GM03348 (cell line): ENCODE results near the gene STAT5B.
"Not testable (repeated sequence)": the region's sequence is repeated elsewhere in the genome, so short reads cannot be mapped to it uniquely, and the experiment has no call there.

Source experiments
- DNase-seq: peaks from one replicate; pipeline ENCODE4 v3.0.0; 2012; ENCODE audit warnings: low spot score

Gene STAT5B

DNA sequence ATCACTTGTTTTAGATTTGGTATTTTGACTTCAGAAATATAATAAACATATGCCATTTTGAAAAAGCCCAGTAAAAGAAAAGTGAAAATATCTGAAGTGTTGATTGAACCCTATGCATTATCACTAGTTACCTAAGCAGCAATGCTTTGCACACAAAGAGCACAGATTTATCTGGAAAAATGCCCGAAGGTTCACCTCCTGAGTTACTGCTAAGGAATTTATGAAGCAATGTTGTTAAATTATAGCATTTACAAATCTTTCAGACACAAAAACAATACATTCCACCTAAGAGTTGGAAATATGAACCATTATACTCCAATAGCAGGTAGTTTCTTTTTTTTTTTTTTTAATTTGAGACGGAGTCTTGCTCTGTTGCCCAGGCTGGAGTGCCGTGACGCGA is 43.0 kb downstream of the STAT5B start:
- DNase-seq: peak; percentile 29

DNA sequence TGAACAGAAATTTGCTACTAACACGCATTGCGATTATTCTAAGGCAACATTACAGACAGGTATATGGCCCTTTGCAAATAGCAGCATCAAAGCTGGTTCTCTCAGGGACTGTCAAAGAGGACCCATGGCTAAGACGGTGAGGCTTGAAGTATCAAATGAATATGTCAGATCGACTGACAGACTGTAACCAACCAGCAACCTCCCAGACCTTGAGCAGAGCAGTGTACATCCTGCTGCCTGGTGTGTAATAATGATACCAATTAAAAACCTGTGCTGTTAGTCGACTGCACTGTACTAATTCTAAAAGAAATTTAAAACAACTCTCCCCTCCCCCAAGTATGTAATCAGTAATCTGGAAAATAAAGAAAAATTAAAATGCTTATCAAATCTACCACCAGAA is 46.0 kb downstream of the STAT5B start:
- no peak for DNase-seq

DNA sequence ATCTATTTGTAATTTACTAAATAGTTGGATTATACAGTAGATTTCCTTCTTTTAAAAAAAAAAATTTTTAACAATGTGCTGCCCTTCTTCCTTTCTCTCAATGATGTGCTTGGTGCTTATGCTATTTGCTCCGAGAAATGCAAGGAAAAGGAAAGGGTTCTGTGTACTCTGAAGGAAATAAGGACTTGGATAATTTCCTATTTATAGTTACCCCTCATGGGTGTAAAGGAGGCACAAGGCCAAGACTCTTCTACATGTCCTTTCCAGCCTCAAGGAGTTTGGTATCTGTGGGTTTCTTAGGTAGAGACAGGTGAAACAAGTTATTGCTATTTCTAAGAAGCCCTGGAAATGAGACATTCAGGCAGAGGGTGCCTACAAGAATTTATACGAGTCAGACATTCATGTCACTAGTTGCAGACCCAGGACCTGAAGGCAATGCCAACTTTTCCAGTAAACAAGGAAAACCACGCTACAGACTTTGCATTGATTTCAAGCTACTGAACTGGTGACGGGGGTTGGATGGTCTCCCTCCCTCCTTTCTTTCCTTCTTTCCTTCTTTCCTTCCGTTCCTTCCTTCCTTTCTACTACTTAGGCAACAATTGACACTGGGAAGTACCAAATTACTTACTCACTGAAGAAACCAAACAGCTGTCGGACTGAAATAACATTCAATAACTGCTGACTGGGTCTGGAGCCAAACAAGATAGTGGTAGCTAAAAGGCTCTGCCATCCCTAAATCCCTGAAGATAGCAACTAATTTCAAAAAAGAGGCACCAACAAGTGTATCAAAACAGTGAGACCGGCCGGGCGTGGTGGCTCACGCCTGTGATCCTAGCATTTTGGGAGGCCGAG is 48.1 kb downstream of the STAT5B start:
- DNase-seq: no peak

DNA sequence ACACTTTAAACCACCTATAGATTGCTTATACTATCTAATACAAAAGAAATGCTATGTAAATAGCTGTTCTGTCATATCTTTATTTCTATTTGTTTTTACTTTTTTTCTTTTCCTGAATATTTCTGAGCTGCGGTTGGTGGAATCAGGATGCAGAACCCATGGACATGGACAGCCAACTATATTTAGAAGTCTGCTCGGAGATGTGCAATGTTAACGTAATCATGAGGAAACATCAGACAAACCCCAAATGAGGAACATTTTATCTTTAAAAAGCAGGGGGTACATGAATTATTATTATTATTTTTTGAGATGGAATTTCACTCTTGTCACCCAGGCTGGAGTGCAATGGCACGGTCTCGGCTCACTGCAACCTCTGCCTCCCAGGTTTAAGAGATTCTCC is 50.5 kb downstream of the STAT5B start:
- no peak for DNase-seq

DNA sequence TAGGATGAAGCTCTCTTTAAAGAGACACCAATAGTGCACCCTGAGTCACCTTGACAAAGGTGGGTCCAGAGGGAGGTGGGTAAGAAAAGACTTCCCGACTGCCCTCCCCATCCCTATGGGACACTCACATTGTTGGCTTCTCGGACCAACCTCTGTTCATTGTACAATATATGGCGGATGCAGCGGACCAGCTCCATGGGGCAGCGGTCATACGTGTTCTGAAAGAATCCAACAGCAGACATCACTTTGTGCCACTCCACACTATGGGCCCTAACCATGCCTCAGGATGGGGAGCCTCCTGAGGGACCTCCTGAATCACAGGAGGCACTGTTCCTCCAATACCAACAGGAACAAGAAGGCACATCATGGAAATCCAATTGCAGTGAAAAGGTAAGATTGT is 51.5 kb downstream of the STAT5B start:
- no peak for DNase-seq

DNA sequence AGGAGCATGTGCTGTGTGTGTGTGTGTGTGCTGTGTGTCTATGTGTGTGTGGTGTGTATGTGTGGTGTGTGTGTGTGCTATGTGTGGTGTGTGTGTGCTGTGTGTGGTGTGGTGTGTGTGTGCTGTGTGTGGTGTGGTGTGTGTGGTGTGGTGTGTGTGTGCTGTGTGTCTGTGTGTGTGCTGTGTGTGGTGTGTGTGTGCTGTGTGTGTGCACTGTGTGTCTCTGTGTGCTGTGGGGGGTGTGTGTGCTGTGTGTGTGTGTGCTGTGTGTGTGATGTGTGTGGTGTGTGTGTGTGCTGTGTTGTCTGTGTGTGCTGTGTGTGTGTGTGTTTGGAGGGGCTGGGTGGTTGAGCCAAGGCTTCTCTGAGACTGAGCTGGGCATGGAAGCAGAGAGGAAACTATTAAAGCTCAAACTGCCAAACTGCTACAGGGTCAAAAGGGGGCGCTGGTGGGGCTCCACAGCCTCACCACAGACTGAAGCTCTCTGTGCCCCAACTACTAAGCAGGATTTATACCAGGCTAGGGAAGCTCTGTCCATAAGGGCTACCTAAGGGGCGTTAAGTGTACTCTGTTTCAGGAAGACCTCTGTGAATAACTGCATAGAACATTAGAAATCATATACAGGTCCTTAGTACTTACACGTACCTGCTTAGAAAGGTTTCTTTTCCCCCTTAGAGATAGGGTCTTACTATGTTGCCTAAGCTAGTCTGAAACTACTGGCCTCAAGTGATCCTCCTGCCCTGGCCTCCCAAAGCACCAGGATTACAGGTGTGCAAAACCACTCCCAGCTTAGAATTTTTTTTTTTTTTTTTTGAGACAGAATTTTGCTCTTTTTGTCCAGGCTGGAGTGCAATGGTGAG is 54.1 kb downstream of the STAT5B start:
- DNase-seq: peak; percentile 68

DNA sequence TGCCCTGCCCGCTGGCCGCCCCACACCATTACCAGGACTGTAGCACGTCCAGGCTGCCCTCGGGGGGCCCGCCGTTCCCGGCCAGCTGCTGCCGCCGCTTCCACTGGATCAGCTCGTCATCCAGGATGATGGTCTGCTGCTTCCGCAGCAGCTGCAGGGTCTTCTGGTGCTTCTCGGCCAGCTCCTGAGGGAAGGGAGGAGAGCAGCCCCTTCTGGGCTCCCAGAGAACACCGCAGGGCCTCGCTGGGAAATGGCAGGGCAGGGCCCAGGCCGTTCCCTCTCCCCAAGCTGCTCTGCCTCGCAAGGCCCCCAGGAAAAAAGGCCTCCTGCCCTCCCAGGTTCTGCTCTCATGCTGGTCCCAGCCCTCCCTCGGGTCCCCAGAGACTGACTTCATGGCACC is 56.9 kb downstream of the STAT5B start:
- not testable (repeated sequence) for DNase-seq

DNA sequence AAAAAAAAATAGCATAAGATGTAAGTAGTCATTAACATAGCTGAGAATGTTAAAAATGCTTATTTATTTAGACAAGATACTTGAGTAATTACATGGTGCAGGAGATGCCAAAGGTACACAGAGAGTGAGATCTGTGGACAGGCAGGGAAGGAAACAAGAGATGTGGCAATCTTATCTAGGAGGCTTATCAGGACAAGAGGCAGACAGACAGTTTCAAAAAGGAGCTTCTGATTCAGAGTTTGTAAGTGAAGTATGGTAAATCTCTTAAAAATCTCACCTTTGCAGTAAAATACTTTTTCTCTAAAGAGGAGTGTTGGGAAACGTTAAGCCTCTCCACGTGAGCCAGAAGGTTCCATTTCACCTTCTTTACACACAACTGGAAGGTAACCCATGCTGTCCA is 62.0 kb downstream of the STAT5B start:
- no peak for DNase-seq

DNA sequence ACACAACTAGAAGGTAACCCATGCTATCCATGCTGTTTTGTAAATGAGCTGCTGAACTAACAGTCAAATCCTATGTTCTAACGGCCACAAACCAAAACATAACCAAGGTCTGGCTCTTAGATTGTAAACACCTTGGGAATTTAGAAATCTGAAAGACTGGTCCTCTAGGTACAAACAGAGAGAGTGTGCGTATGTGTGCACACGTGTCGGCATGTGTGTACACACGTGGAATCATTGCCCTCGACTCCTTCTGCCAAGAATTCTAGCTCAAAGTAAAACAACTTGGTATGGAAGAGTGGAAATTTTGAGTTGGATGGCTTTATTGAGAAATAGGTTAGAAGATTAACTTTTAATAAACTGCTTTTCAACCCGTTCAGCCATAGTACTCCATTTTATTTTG is 63.8 kb downstream of the STAT5B start:
- DNase-seq: no peak

DNA sequence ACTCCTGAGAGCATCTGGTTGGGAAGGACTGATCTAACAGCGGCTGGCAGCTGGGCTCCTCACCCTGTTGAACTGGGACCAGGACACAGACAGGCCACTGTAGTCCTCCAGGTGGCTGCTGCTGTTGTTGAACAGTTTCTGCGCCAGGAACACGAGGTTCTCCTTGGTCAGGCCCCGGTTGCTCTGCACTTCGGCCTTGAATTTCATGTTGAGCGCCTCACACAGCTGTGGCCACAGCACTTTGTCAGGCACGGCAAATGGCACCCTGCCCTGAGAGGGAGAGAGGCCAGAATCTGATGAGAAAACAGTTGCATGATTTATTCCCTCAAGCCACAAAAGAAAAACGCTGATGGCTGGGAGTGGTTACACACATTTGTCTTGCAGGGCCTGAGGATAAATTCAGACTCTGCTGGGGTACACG is 64.3 kb downstream of the STAT5B start:
- DNase-seq: peak; percentile 49

DNA sequence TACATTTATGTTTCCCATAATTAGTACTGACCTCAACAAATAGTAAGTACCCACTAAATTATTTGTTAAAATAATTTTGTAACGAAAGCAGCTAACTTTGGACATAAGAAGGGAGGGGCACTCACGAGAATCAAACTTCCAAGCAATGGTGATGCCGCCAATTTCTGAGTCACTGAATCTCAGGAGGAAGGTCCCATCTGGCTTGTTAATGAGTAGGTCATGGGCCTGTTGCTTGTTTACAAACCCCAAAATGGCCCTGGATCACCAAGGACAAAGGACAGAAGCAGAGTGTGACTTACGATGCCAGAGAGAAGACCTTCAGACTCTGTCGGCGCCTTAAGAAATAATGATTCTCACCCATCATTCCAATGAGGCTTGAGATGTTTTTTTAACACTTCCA is 66.1 kb downstream of the STAT5B start:
- DNase-seq: no peak

DNA sequence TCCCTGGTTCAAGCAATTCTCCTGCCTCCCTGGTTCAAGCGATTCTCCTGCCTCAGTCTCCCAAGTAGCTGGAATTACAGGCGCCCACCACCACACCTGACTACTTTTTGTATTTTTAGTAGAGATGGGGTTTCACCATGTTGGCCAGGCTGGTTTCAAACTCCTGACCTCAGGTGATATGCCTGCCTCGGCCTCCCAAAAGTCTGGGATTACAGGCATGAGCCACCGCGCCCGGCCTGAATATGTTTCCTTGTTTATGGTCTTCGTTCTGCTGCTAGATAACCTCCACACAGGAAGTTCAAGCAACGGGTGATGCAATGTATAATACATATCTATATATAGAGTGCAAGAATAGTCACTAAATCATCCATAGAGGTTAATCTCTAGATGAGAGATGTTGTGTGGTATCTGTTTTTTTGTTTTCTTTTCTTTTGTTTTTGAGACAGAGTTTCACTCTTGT is 70.0 kb downstream of the STAT5B start:
- DNase-seq: not testable (repeated sequence)

DNA sequence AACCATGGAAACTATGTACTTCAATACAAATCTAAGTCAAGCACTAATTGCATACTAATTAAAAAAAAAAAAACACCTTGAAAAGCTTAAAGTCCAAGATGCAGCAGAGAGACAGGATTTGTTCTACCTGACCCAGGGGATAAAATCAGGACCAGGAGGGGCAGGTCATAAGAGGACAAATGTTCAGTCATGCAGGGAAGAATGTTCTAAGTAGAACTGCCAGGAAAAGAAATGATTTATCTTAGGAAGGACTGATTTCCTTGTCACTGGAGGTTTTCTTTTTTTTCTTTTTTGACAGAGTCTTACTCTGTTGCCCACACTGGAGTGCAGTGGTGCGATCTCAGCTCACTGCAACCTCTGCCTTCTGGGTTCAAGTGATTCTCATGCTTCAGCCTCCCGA is 72.8 kb downstream of the STAT5B start:
- DNase-seq: no peak

DNA sequence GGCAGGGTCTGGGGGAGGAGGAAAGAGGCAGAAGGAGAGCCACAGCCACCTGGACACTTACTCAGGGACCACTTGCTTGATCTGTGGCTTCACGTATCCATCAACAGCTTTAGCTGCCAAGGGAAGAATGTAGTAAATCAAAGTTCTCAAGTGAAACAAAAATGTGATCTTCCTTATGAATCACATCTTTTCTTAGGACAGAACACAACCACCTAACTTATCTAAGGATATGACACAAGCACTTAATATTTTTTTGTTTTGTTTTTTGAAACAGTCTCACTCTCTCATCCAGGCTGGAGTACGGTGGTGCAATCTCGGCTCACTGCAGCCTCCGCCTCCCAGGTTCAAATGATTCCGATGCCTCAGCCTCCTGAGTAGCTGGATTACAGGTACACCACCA is 73.5 kb downstream of the STAT5B start:
- DNase-seq: no peak

DNA sequence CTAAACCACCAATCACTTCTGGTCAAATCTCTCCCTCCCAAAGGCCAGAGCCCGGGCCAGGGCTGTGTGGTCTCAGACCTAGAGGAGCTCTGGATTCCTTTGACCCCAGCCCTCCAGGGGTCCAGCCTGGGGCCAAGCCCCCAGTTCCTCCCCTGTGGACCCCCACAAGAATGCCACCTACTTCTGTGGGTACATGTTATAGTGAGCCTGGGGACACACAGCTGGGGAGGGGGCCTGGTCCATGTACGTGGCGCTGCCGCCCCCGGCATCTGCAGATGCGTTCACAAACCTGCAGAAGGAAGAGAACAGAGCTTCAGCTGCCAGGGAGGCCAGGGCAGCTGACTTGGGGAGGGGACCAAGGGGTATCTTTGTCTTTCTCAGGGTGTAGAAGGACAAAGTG is 74.0 kb downstream of the STAT5B start:
- no peak for DNase-seq

DNA sequence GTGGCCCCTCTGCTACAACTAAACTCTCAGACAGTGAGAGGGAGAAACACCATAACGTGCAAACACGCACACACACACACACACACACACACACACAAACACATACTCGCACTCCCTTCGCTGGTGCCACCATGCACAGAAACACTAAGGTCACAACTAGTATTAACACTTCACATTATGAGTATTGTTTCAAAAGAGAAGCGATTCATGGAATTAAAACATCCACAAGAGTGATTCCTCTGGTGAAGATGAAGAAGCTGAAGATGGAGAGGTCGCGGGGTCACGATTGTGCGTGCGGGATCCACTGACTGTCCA is 74.8 kb downstream of the STAT5B start:
- DNase-seq: no peak

DNA sequence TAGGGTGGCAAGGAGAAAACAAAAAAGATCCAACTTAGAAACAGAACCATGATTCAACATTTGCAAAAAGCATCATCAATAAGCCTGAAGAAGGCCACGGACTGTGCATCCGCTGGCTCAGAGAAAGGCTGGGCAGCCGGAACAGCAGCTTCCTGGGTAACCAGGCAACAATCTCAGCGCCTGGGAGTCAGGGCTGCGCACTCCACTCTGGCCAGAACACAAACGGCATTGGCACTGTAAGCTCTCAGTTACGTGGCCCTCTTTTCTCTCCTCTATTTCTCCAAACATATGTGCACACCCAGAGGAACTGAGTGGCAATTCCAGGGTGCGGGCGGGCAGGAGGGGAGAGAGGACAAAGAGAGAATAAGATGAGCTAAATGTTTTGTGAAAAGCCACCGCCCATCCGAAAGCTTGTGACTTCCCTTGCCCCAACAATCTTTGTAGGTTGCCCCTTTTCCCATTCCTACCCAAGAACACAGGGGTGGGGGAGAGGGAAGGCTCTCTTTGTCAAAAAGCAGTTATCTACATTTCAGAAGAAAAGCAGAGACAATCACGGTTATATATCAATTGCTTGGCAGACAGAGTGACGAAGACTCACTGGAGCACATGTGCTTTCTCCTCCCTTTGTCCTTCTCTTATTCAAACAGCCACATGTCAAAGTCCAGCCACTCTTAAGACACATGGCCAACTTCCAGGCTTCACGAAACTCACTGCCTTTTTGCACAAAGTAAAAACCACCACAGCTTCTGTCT is 75.3 kb downstream of the STAT5B start:
- DNase-seq: no peak

DNA sequence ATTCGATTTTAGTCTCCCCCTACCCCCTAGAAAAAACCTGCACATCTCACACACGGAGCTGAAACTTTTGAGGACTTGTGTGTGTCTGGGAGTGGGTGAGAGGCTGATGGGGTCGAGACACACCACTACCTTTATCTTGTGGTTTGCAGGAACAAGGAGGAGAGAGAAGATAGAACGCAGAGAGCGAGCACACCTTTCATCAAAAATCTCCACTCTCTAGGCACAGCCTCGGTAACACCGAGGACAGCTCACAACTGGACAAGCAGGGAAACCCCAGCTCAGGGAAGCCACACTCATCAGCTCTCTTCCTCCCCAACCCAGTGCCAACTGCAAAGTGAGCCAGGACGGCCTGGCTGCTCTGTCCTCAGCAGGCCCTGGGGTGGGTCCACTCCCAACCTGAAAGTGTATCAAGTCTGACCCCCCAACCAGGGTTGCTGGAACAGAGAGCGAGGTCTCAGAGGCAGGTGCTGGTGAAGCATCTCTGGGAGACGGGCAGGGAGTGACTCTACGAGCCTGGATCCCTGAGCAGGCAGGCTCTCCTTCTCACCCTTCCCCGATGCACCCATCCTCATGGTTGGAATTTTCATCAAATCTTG is 76.7 kb downstream of the STAT5B start:
- no peak for DNase-seq

DNA sequence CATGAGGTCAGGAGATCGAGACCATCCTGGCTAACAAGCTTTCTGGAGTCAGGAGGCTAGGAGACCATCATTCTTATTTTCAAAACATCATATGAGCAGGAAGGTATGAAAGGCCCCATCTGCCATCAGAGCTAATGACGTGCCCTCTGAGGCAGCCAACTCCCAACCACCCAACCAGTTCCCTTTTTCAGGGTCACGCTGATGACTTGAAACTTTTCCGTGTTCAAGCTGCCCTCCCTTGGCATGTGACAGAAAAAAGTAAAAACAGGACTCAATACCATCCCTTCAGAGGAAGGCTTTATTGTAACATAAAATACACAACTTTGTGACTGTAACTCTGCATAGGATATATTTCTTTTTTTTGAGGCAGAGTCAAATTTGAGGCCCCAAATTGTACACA is 77.3 kb downstream of the STAT5B start:
- no peak for DNase-seq

DNA sequence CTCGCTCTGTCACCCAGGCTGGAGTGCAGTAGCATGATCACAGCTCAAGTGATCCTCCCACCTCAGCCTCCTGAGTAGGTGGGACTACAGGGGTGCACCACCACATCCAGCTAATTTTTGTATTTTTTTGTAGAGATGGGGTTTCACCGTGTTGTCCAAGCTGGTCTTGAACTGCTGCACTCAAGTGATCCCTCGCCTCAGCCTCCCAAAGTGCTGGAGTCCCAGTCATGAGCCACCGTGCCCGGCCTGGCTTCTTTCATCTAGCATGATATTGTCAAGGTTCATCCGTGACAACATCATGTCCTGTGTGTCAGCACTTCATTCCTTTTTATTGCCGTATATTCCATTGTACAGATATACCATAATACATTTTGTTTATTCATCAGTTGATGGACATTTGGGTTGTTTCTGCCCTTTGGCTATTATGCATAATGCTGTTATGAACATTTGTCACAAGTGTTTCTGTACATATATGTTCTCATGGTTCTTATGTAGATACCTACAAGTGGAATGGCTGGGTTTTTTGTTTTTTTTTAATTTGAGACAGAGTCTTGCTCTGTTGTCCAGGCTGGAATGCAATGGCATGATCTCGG is 78.5 kb downstream of the STAT5B start:
- DNase-seq: no peak

DNA sequence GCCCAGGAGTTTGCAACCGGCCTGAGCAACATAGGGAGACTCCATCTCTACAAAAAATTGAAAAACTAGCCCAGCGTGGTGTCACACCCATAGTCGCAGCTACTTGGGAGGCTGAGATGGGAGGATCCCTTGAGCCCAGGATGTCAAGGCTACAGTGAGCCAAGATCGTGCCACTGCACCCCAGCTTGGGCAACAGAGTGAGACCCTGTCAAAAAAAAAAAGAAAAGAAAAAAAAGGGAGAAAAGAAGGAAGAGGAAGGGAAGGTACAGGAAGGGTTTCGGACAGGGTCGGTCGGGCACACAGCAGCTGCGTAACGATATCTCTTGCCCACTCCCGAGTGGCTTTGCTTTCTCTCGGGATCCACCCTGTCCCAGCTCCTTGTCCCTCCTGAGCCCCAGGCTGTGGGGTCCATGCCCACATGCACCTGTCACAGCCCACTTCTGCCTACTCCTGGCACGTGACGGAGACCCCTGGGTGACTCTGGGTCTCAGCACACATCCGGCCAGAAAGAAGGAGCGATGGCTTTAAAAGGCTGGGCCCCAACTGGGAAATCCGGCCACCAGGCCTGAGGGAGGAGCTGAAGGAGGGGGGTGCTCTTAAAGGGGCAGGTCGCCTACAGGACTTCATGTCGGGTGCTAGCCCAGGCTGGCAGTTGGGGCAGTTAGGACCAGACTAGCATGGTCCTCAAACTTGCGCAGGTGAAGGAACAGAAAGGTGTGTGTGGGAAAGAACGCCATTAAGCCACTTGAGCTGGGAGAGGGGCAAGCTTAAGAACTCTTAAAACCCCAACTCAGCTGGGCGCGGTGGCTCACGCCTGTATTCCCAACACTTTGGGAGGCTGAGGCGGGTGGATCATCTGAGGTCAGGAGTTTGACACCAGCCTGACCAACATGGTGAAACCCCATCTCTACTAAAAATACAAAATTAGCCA is 82.0 kb downstream of the STAT5B start, which contains the start of gene GHDC:
GHDC (minus strand) TSS at position 526 of the 931 bp plus-strand sequence. CDS start 913 bp downstream, outside the sequence.
- DNase-seq: peak; percentile 94
